ENCODE results near the gene GPR107. TPM values are rescaled to one million over a fixed set of nuclear protein-coding genes. Genes with fewer than 3 reads are reported as not detected.

GPR107 gene
- polyA plus RNA-seq, 3 donors: 6.0 to 22.6 (median 6.0) TPM

DNA sequence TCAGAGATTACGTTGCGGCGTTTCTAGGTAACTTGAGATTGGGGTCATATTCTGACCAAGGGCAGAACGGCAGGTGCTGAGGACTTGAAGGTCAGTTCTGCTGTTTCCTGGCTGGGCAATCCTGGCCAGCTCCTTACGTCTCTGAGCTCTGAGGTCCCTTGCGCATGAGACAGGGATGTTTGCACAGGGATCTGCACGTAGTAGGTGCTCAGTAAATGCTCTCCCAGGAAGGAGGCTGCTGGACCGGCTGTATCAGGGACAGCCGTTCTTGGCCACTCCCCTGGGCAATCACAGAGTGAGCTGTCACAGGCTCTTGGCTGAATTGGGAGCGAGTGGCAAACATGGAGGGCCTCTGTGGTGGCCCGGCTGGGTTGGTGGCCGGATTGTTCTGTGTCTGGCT, 126.8 kb downstream of the GPR107 start:
- H3K36me3 Mint-ChIP-seq: no peaks in the 10 kb centered on the region
- H3K27me3 Mint-ChIP-seq (ENCODE audit: low read depth in 3 of 3): peaks cover 7 to 9% (median 7%) of the 10 kb centered on the region in 3 donors
- peaks cover 3% of the 10 kb centered on the region for H3K4me1 Mint-ChIP-seq
- H3K4me3 Mint-ChIP-seq: no peak overlapping the region
- Histone ChIP-seq H3K4me3 (replicated peaks in 1 of 3; ENCODE audit: low read depth in 2 of 3, low read length in 3 of 3) (no peak overlapping the region), H3K9me3 (replicated peaks in 1 of 2; ENCODE audit: control insufficient read depth in 1 of 2, insufficient read depth in 1 of 2, low read length in 2 of 2) (no peaks in the 10 kb centered on the region), H2AFZ (ENCODE audit: insufficient read depth, low read depth, low read length, poor library complexity, severe bottlenecking) (no peak overlapping the region), H3K4me1 (ENCODE audit: control insufficient read depth in 1 of 2, insufficient read depth in 2 of 2, low read length in 2 of 2) (no peaks in the 10 kb centered on the region), H3K4me2 (replicated peaks; ENCODE audit: extremely low read depth, low read length, poor library complexity, severe bottlenecking) (no peak overlapping the region), H3K79me2 (ENCODE audit: insufficient read depth, low read length) (no peaks in the 10 kb centered on the region), H3K9ac (ENCODE audit: insufficient read depth, low read length, poor library complexity, severe bottlenecking) (no peak overlapping the region), H3K36me3 (replicated peaks in 1 of 2; ENCODE audit: control insufficient read depth in 1 of 2, insufficient read depth in 2 of 2, low read length in 2 of 2) (no peaks in the 10 kb centered on the region), H3K27ac (ENCODE audit: low read depth in 1 of 2, low read length in 2 of 2) (no peak overlapping the region), H3K27me3 (ENCODE audit: control insufficient read depth in 2 of 2, insufficient read depth in 2 of 2, low read length in 2 of 2) (no peaks in the 10 kb centered on the region), H4K20me1 (ENCODE audit: insufficient read depth, low read length) (no peaks in the 10 kb centered on the region)
- 94% methylated on average over 12 of the region's 12 CpGs for WGBS (ENCODE audit: insufficient coverage)
- no peaks in the 10 kb centered on the region for H3K9me3 Mint-ChIP-seq
- intact Hi-C loops (cut with micrococcal nuclease): no loop called here
- no peak for DNase-seq
- H3K27ac Mint-ChIP-seq: no peak overlapping the region
- TF ChIP-seq, protein P1, sequence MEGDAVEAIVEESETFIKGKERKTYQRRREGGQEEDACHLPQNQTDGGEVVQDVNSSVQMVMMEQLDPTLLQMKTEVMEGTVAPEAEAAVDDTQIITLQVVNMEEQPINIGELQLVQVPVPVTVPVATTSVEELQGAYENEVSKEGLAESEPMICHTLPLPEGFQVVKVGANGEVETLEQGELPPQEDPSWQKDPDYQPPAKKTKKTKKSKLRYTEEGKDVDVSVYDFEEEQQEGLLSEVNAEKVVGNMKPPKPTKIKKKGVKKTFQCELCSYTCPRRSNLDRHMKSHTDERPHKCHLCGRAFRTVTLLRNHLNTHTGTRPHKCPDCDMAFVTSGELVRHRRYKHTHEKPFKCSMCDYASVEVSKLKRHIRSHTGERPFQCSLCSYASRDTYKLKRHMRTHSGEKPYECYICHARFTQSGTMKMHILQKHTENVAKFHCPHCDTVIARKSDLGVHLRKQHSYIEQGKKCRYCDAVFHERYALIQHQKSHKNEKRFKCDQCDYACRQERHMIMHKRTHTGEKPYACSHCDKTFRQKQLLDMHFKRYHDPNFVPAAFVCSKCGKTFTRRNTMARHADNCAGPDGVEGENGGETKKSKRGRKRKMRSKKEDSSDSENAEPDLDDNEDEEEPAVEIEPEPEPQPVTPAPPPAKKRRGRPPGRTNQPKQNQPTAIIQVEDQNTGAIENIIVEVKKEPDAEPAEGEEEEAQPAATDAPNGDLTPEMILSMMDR (IDR thresholded peaks at IDR 0.05): no peak

DNA sequence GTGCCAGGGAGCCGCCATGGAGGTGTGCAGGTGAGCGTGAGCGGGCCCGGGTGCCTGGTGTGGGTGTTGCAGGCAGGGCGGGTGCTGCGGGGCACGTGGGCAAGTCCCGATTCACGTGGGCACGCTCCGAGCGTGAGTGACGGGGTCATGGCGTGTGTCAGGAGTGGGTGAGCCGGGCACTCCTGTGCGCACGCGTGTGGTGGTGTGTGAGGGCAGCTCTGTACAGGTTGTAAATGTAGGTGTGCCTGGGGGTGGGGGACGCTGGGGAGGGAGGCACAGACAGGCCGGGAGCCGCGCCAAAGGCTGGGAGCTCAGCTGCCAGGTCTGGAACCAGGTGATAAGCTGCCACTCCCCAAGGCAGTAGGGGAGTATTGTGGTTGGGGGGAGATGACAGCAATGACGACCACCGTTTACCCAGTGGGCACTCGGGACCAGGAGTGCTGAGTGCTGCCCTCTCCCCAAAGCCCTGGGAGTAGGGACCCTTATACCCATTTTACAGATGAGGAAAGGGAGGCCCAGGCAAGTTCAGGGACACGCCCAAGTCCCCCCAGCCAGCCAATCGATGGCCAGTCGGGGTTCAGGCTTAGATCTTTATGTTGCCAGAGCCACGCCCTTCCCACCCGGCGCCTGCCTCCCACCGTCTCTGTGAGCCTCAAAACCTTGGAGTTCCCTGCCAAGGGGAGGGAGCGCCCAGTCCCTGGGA, 128.1 kb downstream of the GPR107 start:
- no peaks in the 10 kb centered on the region for H4K20me1 ChIP-seq (ENCODE audit: insufficient read depth, low read length)
- H3K79me2 ChIP-seq (ENCODE audit: insufficient read depth, low read length): no peaks in the 10 kb centered on the region
- no peak overlapping the region for H3K27ac ChIP-seq (ENCODE audit: low read depth in 1 of 2, low read length in 2 of 2)
- H3K36me3 Mint-ChIP-seq: no peaks in the 10 kb centered on the region
- no peak for DNase-seq
- H3K4me2 ChIP-seq (replicated peaks; ENCODE audit: extremely low read depth, low read length, poor library complexity, severe bottlenecking): no peak overlapping the region
- no peaks in the 10 kb centered on the region for H3K9me3 Mint-ChIP-seq
- H3K9ac ChIP-seq (ENCODE audit: insufficient read depth, low read length, poor library complexity, severe bottlenecking): no peak overlapping the region
- 91% methylated on average over 30 of the region's 33 CpGs for WGBS (ENCODE audit: insufficient coverage)
- H3K27me3 Mint-ChIP-seq (ENCODE audit: low read depth in 3 of 3): peaks cover 5 to 7% (median 6%) of the 10 kb centered on the region in 3 donors
- TF ChIP-seq, protein P1 (IDR thresholded peaks at IDR 0.05): no peak
- H3K4me1 ChIP-seq (ENCODE audit: control insufficient read depth in 1 of 2, insufficient read depth in 2 of 2, low read length in 2 of 2): no peaks in the 10 kb centered on the region
- H3K27me3 ChIP-seq (ENCODE audit: control insufficient read depth in 2 of 2, insufficient read depth in 2 of 2, low read length in 2 of 2): no peaks in the 10 kb centered on the region
- H3K4me1 Mint-ChIP-seq: peaks cover 3% of the 10 kb centered on the region
- intact Hi-C loops (cut with micrococcal nuclease): no loop called here
- H3K4me3 Mint-ChIP-seq: no peak overlapping the region
- H2AFZ ChIP-seq (ENCODE audit: insufficient read depth, low read depth, low read length, poor library complexity, severe bottlenecking): no peak overlapping the region
- H3K4me3 ChIP-seq (replicated peaks in 1 of 3; ENCODE audit: low read depth in 2 of 3, low read length in 3 of 3): no peak overlapping the region
- no peak overlapping the region for H3K27ac Mint-ChIP-seq
- H3K36me3 ChIP-seq (replicated peaks in 1 of 2; ENCODE audit: control insufficient read depth in 1 of 2, insufficient read depth in 2 of 2, low read length in 2 of 2): no peaks in the 10 kb centered on the region
- H3K9me3 ChIP-seq (replicated peaks in 1 of 2; ENCODE audit: control insufficient read depth in 1 of 2, insufficient read depth in 1 of 2, low read length in 2 of 2): no peaks in the 10 kb centered on the region
